Measurements from ENCODE around the gene ASPRV1. TPM values are rescaled to one million over a fixed set of nuclear protein-coding genes. Genes with fewer than 3 reads are reported as not detected.

The ASPRV1 gene
- total and polyA plus RNA-seq, 2 donors (not counting 3 experiments of a cell fraction or from before 2014, with no cell fraction given), result 0.15 to 0.22 TPM

DNA sequence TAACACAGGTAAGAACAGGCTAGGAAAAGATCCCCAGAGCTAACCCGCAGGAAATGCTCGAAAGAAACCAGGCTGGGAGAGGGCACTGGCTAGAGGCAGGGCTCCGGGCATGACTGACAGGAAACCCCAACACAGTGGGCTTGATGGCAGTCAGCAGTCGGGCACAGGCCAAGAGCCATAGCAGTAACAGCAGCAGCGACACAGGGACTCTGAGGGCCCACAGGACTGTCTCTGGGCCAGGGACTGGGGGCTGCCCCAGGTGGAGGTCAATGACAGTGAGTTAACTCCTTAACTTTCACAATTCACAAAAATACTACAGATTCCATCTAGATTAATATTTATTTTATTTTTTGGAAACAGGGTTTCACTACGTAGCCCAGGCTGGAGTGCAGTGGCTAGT lies 37.3 kb upstream of the ASPRV1 start:
- no peak for DNase-seq (ENCODE audit: low read depth, low spot score)
- Histone ChIP-seq H3K9me1 (replicated peaks; ENCODE audit: control insufficient read depth, extremely low read depth, insufficient read depth, low read length) (no peaks in the 10 kb centered on the region), H3K9me3 (replicated peaks; ENCODE audit: control insufficient read depth, insufficient read depth, low read length) (no peaks in the 10 kb centered on the region), H3K36me3 (ENCODE audit: control insufficient read depth in 2 of 2, extremely low read depth in 1 of 2, insufficient read depth in 2 of 2, low read length in 2 of 2) (no peaks in the 10 kb centered on the region), H3K79me2 (ENCODE audit: control insufficient read depth, insufficient read depth, low read length) (no peaks in the 10 kb centered on the region), H3K27ac (ENCODE audit: insufficient read depth, low read depth, low read length) (no peak overlapping the region), H3K4me1 (ENCODE audit: control insufficient read depth, extremely low read depth, insufficient read depth, low read length) (no peaks in the 10 kb centered on the region), H2AFZ (ENCODE audit: low read depth, low read length) (no peak overlapping the region), H4K20me1 (replicated peaks; ENCODE audit: control insufficient read depth, extremely low read depth, insufficient read depth, low read length) (no peaks in the 10 kb centered on the region), H3K4me3 (replicated peaks in 1 of 3; ENCODE audit: insufficient read depth in 1 of 3, low read depth in 1 of 3, low read length in 3 of 3) (no peak overlapping the region), H3K9ac (replicated peaks; ENCODE audit: extremely low read depth, insufficient read depth, low read length) (no peak overlapping the region), H3K27me3 (ENCODE audit: control insufficient read depth in 2 of 2, insufficient read depth in 2 of 2, low read length in 2 of 2) (no peaks in the 10 kb centered on the region), H3K4me2 (ENCODE audit: insufficient read depth, low read length) (no peak overlapping the region)
- FAIRE-seq, result no peak
- TF ChIP-seq MYC (IDR thresholded peaks at IDR 0.05; ENCODE audit: low read depth, low read length) (no peak), GATA2 (IDR thresholded peaks at IDR 0.05; ENCODE audit: insufficient read depth, insufficient read length, low read depth, low read length) (no peak), POLR2AphosphoS5 (IDR thresholded peaks at IDR 0.05; ENCODE audit: insufficient read depth, low read depth, low read length) (no peak), JUN (IDR thresholded peaks at IDR 0.05; ENCODE audit: borderline replicate concordance, insufficient read depth, insufficient read length, low read depth) (no peak), POLR2A (IDR thresholded peaks at IDR 0.05; ENCODE audit: low read depth, low read length) (no peak), FOS (IDR thresholded peaks at IDR 0.05; ENCODE audit: borderline replicate concordance, insufficient read depth, low read length) (no peak), EZH2 (IDR thresholded peaks at IDR 0.05; ENCODE audit: borderline replicate concordance, low read depth, low read length, severe bottlenecking) (no peak)
- TF ChIP-seq, protein P1, sequence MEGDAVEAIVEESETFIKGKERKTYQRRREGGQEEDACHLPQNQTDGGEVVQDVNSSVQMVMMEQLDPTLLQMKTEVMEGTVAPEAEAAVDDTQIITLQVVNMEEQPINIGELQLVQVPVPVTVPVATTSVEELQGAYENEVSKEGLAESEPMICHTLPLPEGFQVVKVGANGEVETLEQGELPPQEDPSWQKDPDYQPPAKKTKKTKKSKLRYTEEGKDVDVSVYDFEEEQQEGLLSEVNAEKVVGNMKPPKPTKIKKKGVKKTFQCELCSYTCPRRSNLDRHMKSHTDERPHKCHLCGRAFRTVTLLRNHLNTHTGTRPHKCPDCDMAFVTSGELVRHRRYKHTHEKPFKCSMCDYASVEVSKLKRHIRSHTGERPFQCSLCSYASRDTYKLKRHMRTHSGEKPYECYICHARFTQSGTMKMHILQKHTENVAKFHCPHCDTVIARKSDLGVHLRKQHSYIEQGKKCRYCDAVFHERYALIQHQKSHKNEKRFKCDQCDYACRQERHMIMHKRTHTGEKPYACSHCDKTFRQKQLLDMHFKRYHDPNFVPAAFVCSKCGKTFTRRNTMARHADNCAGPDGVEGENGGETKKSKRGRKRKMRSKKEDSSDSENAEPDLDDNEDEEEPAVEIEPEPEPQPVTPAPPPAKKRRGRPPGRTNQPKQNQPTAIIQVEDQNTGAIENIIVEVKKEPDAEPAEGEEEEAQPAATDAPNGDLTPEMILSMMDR (IDR thresholded peaks at IDR 0.05; ENCODE audit: extremely low read depth in 1 of 2, insufficient read depth in 1 of 2, low read depth in 1 of 2, low read length in 2 of 2), result no peak
- TF ChIP-seq, protein P2, sequence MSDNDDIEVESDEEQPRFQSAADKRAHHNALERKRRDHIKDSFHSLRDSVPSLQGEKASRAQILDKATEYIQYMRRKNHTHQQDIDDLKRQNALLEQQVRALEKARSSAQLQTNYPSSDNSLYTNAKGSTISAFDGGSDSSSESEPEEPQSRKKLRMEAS (IDR thresholded peaks at IDR 0.05; ENCODE audit: insufficient read depth, insufficient read length), result no peak
- intact Hi-C loops (cut with micrococcal nuclease), result no loop called here
- ChIA-PET CTCF (no interaction called here), POLR2A (no interaction called here)
- BruUV-seq (replicated peaks), result no TSS peak
- dilution Hi-C loops (cut with MboI; ENCODE audit: extremely low pct_ligation_motif_present, low sequenced_read_pairs), result no loop called here

All from endothelial cell of umbilical vein (primary cell).